ENCODE results near the gene BCL7A. TPM values are rescaled to one million over a fixed set of nuclear protein-coding genes. Genes with fewer than 3 reads are reported as not detected.

Gene BCL7A
- polyA plus RNA-seq, 2 of the 4 experiments (the other 2 are of a cell fraction), result 9.2 to 9.4 TPM

DNA sequence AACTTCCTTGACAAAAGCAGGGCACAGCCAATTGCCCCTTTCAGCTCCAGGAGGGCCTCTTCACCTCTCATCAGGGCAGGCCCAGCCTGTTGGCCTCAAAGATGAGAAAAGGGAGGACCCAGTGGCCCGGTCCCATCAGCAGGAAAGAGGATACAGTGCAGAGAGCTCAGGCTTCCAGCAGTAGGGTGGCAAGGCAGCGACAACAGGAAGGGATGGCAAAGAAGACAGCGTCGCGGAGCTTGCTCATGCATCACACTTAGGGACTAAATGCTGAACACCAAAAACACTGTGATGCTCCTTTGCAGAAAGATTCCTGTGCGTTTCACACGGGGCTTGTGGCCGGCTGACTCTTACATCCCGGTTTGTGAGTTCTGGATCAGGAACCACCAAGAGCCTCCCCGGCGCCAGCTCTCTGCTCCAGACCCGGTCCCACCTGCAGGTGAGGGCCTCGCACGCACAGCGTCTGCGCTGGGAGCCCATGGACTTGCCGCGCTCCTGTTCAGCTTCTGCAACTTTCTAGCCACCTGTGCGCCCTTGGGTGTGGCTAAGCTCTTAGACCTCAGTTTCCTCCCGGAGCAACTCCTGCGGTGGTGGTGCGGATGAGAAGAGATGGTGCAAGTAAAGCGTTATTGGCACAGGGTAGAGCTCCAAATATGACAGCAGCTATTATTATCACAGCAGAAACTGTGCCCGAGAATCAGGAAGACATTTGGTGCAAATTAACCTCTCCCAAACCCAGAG, 15.3 kb upstream of the BCL7A start:
- DNase-seq (ENCODE audit: low read depth in 1 of 2, low spot score in 1 of 2) (no peak), ATAC-seq (no peak), FAIRE-seq (no peak)
- no peak overlapping the region for H3K27ac ChIP-seq
- TF ChIP-seq FOSL2 (IDR thresholded peaks at IDR 0.05), result no peak
- no peak for TF ChIP-seq FOSL2 (CRISPR knock-in tag; IDR thresholded peaks at IDR 0.05)
- TF ChIP-seq ZNF302 (CRISPR knock-in tag; IDR thresholded peaks at IDR 0.05), result no peak
- no peak for TF ChIP-seq EHF (CRISPR knock-in tag; IDR thresholded peaks at IDR 0.05)
- TF ChIP-seq, protein P1, sequence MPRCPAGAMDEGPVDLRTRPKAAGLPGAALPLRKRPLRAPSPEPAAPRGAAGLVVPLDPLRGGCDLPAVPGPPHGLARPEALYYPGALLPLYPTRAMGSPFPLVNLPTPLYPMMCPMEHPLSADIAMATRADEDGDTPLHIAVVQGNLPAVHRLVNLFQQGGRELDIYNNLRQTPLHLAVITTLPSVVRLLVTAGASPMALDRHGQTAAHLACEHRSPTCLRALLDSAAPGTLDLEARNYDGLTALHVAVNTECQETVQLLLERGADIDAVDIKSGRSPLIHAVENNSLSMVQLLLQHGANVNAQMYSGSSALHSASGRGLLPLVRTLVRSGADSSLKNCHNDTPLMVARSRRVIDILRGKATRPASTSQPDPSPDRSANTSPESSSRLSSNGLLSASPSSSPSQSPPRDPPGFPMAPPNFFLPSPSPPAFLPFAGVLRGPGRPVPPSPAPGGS (IDR thresholded peaks at IDR 0.05), result no peak
- no peak for TF ChIP-seq KDM5A (IDR thresholded peaks at IDR 0.05)
- TF ChIP-seq RFX5 (IDR thresholded peaks at IDR 0.05), result no peak
- no peak for TF ChIP-seq CEBPB (IDR thresholded peaks at IDR 0.05)
- TF ChIP-seq, protein P2, sequence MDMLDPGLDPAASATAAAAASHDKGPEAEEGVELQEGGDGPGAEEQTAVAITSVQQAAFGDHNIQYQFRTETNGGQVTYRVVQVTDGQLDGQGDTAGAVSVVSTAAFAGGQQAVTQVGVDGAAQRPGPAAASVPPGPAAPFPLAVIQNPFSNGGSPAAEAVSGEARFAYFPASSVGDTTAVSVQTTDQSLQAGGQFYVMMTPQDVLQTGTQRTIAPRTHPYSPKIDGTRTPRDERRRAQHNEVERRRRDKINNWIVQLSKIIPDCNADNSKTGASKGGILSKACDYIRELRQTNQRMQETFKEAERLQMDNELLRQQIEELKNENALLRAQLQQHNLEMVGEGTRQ (IDR thresholded peaks at IDR 0.05), result no peak
- no peak for TF ChIP-seq TP53 (CRISPR knock-in tag; IDR thresholded peaks at IDR 0.05)
- TF ChIP-seq JUN (IDR thresholded peaks at IDR 0.05), result no peak
- TF ChIP-seq, protein P3, sequence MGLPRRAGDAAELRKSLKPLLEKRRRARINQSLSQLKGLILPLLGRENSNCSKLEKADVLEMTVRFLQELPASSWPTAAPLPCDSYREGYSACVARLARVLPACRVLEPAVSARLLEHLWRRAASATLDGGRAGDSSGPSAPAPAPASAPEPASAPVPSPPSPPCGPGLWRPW (IDR thresholded peaks at IDR 0.05), result no peak
- TF ChIP-seq CBX8 (IDR thresholded peaks at IDR 0.05), result no peak
- no peak for TF ChIP-seq RARB (CRISPR knock-in tag; IDR thresholded peaks at IDR 0.05)
- no peaks in the 10 kb centered on the region for H3K9me3 ChIP-seq
- ChIA-PET CTCF (interaction anchor here (0.6 to 1.2 kb wide), 4 partner anchors 20 to 1805 kb away, joined by 3 read pairs; no protein-coding TSS in a partner anchor), POLR2A (no interaction called here)
- no peaks in the 10 kb centered on the region for H3K4me1 ChIP-seq
- H3K4me2 ChIP-seq, result no peak overlapping the region
- 90% methylated on average over 23 of the region's 24 CpGs for WGBS (ENCODE audit: missing lambda C conversion rate)
- no peak overlapping the region for H3K4me3 ChIP-seq

- 83% methylated on average over 9 of the region's 9 CpGs for WGBS (ENCODE audit: missing lambda C conversion rate)
- no peak for FAIRE-seq
- no peak for ATAC-seq
- CTCF ChIA-PET, result interaction anchor here (0.6 kb wide), 1 partner anchor 63 kb away, joined by 3 read pairs; no protein-coding TSS in a partner anchor
- Histone ChIP-seq H3K4me3 (no peak overlapping the region), H3K4me1 (no peaks in the 10 kb centered on the region), H3K27ac (no peak overlapping the region), H3K4me2 (no peak overlapping the region), H3K9me3 (no peaks in the 10 kb centered on the region)
- no peak for TF ChIP-seq BHLHE40 (IDR thresholded peaks at IDR 0.05; ENCODE audit: low read depth, low read length)
- TF ChIP-seq EHF (CRISPR knock-in tag; IDR thresholded peaks at IDR 0.05), result no peak
- no peak for TF ChIP-seq HEYL (CRISPR knock-in tag; IDR thresholded peaks at IDR 0.05)
- TF ChIP-seq PBX3 (IDR thresholded peaks at IDR 0.05), result no peak
- no peak for TF ChIP-seq KDM1A (IDR thresholded peaks at IDR 0.05; ENCODE audit: low read depth)
- no peak for TF ChIP-seq CHD4 (IDR thresholded peaks at IDR 0.05; ENCODE audit: borderline replicate concordance)
- TF ChIP-seq CBX2 (IDR thresholded peaks at IDR 0.05; ENCODE audit: borderline replicate concordance, low read depth), result no peak
- TF ChIP-seq ZNF302 (CRISPR knock-in tag; IDR thresholded peaks at IDR 0.05), result no peak
- no peak for TF ChIP-seq CHD2 (IDR thresholded peaks at IDR 0.05; ENCODE audit: low read length, partially characterized antibody)
- TF ChIP-seq ZFP36 (IDR thresholded peaks at IDR 0.05; ENCODE audit: borderline replicate concordance, partially characterized antibody), result no peak
- TF ChIP-seq NR3C1 (IDR thresholded peaks at IDR 0.05), result no peak
- no peak for TF ChIP-seq JUN (IDR thresholded peaks at IDR 0.05)
- no peak for DNase-seq (ENCODE audit: low read depth in 1 of 2, low spot score in 1 of 2)
- POLR2A ChIA-PET, result no interaction called here
Measured at GRCh38 chr12:122009741-122010140, 11.9 kb upstream of the BCL7A start.

Data from A549 (cell line).